SHP77 treated with DMSO at 0.1 percent for 48 hours (cell line): ENCODE results near the gene FGD5.

Experiments used
- DNase-seq: peaks from one replicate; lab custom pipeline; 2025; lab: John Stamatoyannopoulos, UW

FGD5 gene

GRCh38 chr3:14829811-14830210 lies 11.0 kb downstream of the FGD5 start:
- no peak for DNase-seq

GRCh38 chr3:14831916-14832450 lies 13.2 kb downstream of the FGD5 start:
- no peak for DNase-seq

- no peak for DNase-seq
These were observed 14.4 kb downstream of the FGD5 start for GRCh38 chr3:14832975-14833722.

- DNase-seq: no peak
These were observed 15.4 kb downstream of the FGD5 start for GRCh38 chr3:14834121-14834520.

- no peak for DNase-seq
These were observed 16.2 kb downstream of the FGD5 start for GRCh38 chr3:14834807-14835466.

GRCh38 chr3:14836049-14836468 lies 17.3 kb downstream of the FGD5 start:
- no peak for DNase-seq

GRCh38 chr3:14837186-14837877 lies 18.6 kb downstream of the FGD5 start:
- no peak for DNase-seq

GRCh38 chr3:14837878-14838258 lies 19.1 kb downstream of the FGD5 start:
- DNase-seq: no peak

GRCh38 chr3:14839236-14839635 lies 20.5 kb downstream of the FGD5 start:
- DNase-seq: no peak

- no peak for DNase-seq
These were observed 23.1 kb downstream of the FGD5 start for GRCh38 chr3:14841836-14842235.

GRCh38 chr3:14842277-14842676 lies 23.5 kb downstream of the FGD5 start:
- DNase-seq: no peak

GRCh38 chr3:14843321-14843720 lies 24.6 kb downstream of the FGD5 start:
- no peak for DNase-seq

GRCh38 chr3:14844386-14845170 lies 25.8 kb downstream of the FGD5 start:
- no peak for DNase-seq

GRCh38 chr3:14845180-14845579 lies 26.4 kb downstream of the FGD5 start:
- DNase-seq: no peak

- no peak for DNase-seq
These were observed 27.1 kb downstream of the FGD5 start for GRCh38 chr3:14845826-14846225.

- no peak for DNase-seq
These were observed 27.6 kb downstream of the FGD5 start for GRCh38 chr3:14846226-14846880.

GRCh38 chr3:14847613-14848541 lies 29.1 kb downstream of the FGD5 start:
- no peak for DNase-seq

GRCh38 chr3:14848906-14849305 lies 30.1 kb downstream of the FGD5 start:
- DNase-seq: no peak

GRCh38 chr3:14849638-14850230 lies 31.0 kb downstream of the FGD5 start:
- DNase-seq: no peak

- no peak for DNase-seq
These were observed 33.4 kb downstream of the FGD5 start for GRCh38 chr3:14852058-14852594.
